Activated T-cell treated with anti-CD3 and anti-CD28 coated beads for 48 hours (primary cell): Measurements from ENCODE around the gene INTS11.

Source experiments
- DNase-seq: peaks from one replicate; pipeline ENCODE4 v3.0.0-alpha.2; 2020; ENCODE audit warnings: low read depth

Gene INTS11

GRCh38 chr1:1262758-1263157, 61.7 kb downstream of the INTS11 start:
- DNase-seq = no peak

- no peak for DNase-seq
Measured at GRCh38 chr1:1262071-1262470, 62.4 kb downstream of the INTS11 start.
